CD14-positive monocyte (primary cell): ENCODE data around the gene JMJD7. TPM values are rescaled to one million over a fixed set of nuclear protein-coding genes. Genes with fewer than 3 reads are reported as not detected.

Experiments used
- DNase-seq, 3 donors: peaks; one replicate each; pipeline ENCODE4 v3.0.0-alpha.2; 2011 to 2022
- H2AFZ ChIP-seq: 2 replicates; pipeline ENCODE4 v1.6.0; 2012; ENCODE audit warnings: mild to moderate bottlenecking, low read depth, low read length, inconsistent platforms; ENCODE audit not compliant: insufficient read depth, poor library complexity, severe bottlenecking
- H3K27ac ChIP-seq, 2 donors: 1 replicate in 1 of 2; 2 replicates in 1 of 2; pipeline ENCODE4 v1.5.1; 2012 to 2013; ENCODE audit warnings: low read length in 2 of 2, control low read depth in 1 of 2, inconsistent platforms in 1 of 2, low read depth in 1 of 2, mild to moderate bottlenecking in 1 of 2
- H3K27me3 ChIP-seq, 2 donors: one replicate each; pipeline versions ENCODE4 v1.6.0 to v1.6.1; 2011 to 2013; ENCODE audit warnings: low read length in 2 of 2; ENCODE audit not compliant: control insufficient read depth in 2 of 2, insufficient read depth in 2 of 2
- H3K36me3 ChIP-seq, 2 donors: replicated peaks in 1 of 2; 1 replicate in 1 of 2; 2 replicates in 1 of 2; pipeline versions ENCODE4 v1.5.1 to v1.6.1; 2012 to 2013; ENCODE audit warnings: low read length in 2 of 2, control low read depth in 1 of 2, inconsistent platforms in 1 of 2, mild to moderate bottlenecking in 1 of 2; ENCODE audit not compliant: insufficient read depth in 2 of 2, control insufficient read depth in 1 of 2
- H3K4me1 ChIP-seq, 2 donors: 1 replicate in 1 of 2; 2 replicates in 1 of 2; pipeline versions ENCODE4 v1.5.1 to v1.6.1; 2012 to 2013; ENCODE audit warnings: low read length in 2 of 2, control low read depth in 1 of 2, inconsistent platforms in 1 of 2, mild to moderate bottlenecking in 1 of 2, moderate library complexity in 1 of 2; ENCODE audit not compliant: insufficient read depth in 2 of 2, control insufficient read depth in 1 of 2
- H3K4me2 ChIP-seq: replicated peaks from 2 replicates; pipeline ENCODE3; 2012; ENCODE audit warnings: low read length, moderate library complexity, mild to moderate bottlenecking; ENCODE audit not compliant: poor library complexity, severe bottlenecking; ENCODE audit errors: extremely low read depth
- H3K4me3 ChIP-seq, 3 experiments: fragments of 200-600 bp in 1 of 3; sonication (generic) in 1 of 3; replicated peaks in 1 of 3; 1 replicate in 2 of 3; 2 replicates in 1 of 3; pipeline ENCODE4 v1.5.1; 2011 to 2013; ENCODE audit warnings: low read length in 3 of 3, mild to moderate bottlenecking in 3 of 3, control low read depth in 2 of 3, low read depth in 2 of 3, inconsistent platforms in 1 of 3, moderate library complexity in 1 of 3
- H3K79me2 ChIP-seq: 2 replicates; pipeline ENCODE4 v1.6.0; 2012; ENCODE audit warnings: mild to moderate bottlenecking, control low read depth, inconsistent platforms, low read length, moderate library complexity; ENCODE audit not compliant: insufficient read depth
- H3K9ac ChIP-seq: 2 replicates; pipeline ENCODE4 v1.6.0; 2017; ENCODE audit warnings: low read length, mild to moderate bottlenecking; ENCODE audit not compliant: insufficient read depth, poor library complexity, severe bottlenecking
- H3K9me3 ChIP-seq, 2 donors: replicated peaks in 1 of 2; 1 replicate in 1 of 2; 2 replicates in 1 of 2; pipeline versions ENCODE4 v1.5.1 to v1.6.1; 2012 to 2013; ENCODE audit warnings: low read length in 2 of 2, control low read depth in 1 of 2; ENCODE audit not compliant: control insufficient read depth in 1 of 2, insufficient read depth in 1 of 2
- H4K20me1 ChIP-seq: 2 replicates; pipeline ENCODE4 v1.6.0; 2012; ENCODE audit warnings: mild to moderate bottlenecking, low read length, control low read depth, moderate library complexity; ENCODE audit not compliant: insufficient read depth
- H3K27ac Mint-ChIP-seq, 7 donors: one replicate each; pipeline ENCODE4 v1.8.0; 2020; ENCODE audit warnings: mild to moderate bottlenecking in 7 of 7, mixed read lengths in 7 of 7, moderate library complexity in 6 of 7, inconsistent platforms in 2 of 7
- H3K27me3 Mint-ChIP-seq, 3 donors: one replicate each; pipeline ENCODE4 v1.8.0; 2021 to 2022; ENCODE audit warnings: low read depth in 3 of 3, mild to moderate bottlenecking in 3 of 3, mixed read lengths in 3 of 3, moderate library complexity in 3 of 3, inconsistent platforms in 1 of 3
- H3K36me3 Mint-ChIP-seq, 2 donors: one replicate each; pipeline ENCODE4 v1.8.0; 2020; ENCODE audit warnings: mixed read lengths in 2 of 2, inconsistent platforms in 1 of 2, mild to moderate bottlenecking in 1 of 2
- H3K4me1 Mint-ChIP-seq: one replicate; pipeline ENCODE4 v1.8.0; 2020; ENCODE audit warnings: mild to moderate bottlenecking, mixed read lengths
- H3K4me3 Mint-ChIP-seq, 2 donors: one replicate each; pipeline ENCODE4 v1.8.0; 2020; ENCODE audit warnings: mild to moderate bottlenecking in 2 of 2, mixed read lengths in 2 of 2, moderate library complexity in 1 of 2
- H3K9me3 Mint-ChIP-seq, 7 donors: one replicate each; pipeline ENCODE4 v1.8.0; 2020 to 2022; ENCODE audit warnings: mixed read lengths in 7 of 7, mild to moderate bottlenecking in 6 of 7, moderate library complexity in 6 of 7, inconsistent platforms in 2 of 7
- CTCF ChIP-seq: fragments of 200-600 bp; IDR thresholded peaks from one replicate; pipeline ENCODE4 v1.8.0; 2022; ENCODE audit warnings: antibody characterized with exemption, mild to moderate bottlenecking
- WGBS: methylation state at CpG from one replicate; pipeline ENCODE4 v1.1.5; 2013; ENCODE audit warnings: missing lambda C conversion rate; ENCODE audit not compliant: insufficient coverage; 5-methylcytosine and 5-hydroxymethylcytosine counted together
- intact Hi-C, 2 donors: fragments of 100-400 bp; cut with micrococcal nuclease; formaldehyde crosslinking; loops; one replicate each; pipeline versions ENCODE4 v1.15.0 to v1.15.1; 2023
- polyA plus RNA-seq, 3 donors: library from polyadenylated mRNA; depleted of rRNA in 1 of 3; unstranded in 2 of 3; stranded (reverse) in 1 of 3; fragments of 300-500 nt in 2 of 3; fragments of >200 nt in 1 of 3; fragmentation: Illumina TruSeq in 2 of 3; gene quantifications; 1 replicate in 2 of 3; 2 replicates in 1 of 3; pipeline ENCODE4 v1.2.3, GENCODE V29; 2012 to 2021

JMJD7 gene
- polyA plus RNA-seq, 3 donors, result 11.3 to 18.8 (median 15.2) TPM

- DNase-seq, result no peak
- H2AFZ ChIP-seq, result no peak overlapping the region
- H4K20me1 ChIP-seq, result no peaks in the 10 kb centered on the region
- TF ChIP-seq CTCF, result no peak
- H3K4me2 ChIP-seq, result no peak overlapping the region
- Mint-ChIP-seq H3K27me3 (peaks cover 0 to 10% (median 9%) of the 10 kb centered on the region in 3 donors), H3K36me3 (peaks cover 31% of the 10 kb centered on the region in 2 donors), H3K4me1 (no peaks in the 10 kb centered on the region), H3K27ac (no peak overlapping the region), H3K4me3 (no peak overlapping the region), H3K9me3 (no peaks in the 10 kb centered on the region)
- intact Hi-C loops, result no loop called here
- H3K9me3 ChIP-seq, result no peaks in the 10 kb centered on the region
- no peaks in the 10 kb centered on the region for H3K79me2 ChIP-seq
- no peak overlapping the region for H3K9ac ChIP-seq
- no peak overlapping the region for H3K27ac ChIP-seq
- H3K27me3 ChIP-seq, result no peaks in the 10 kb centered on the region
- no peaks in the 10 kb centered on the region for H3K4me1 ChIP-seq
- H3K4me3 ChIP-seq, result no peak overlapping the region
- peaks cover 28 to 29% of the 10 kb centered on the region in 2 donors for H3K36me3 ChIP-seq
- WGBS, result 52% methylated on average over 10 of the region's 11 CpGs
Measured at GRCh38 chr15:41851167-41851523, 23.3 kb downstream of the JMJD7 start.

GRCh38 chr15:41851755-41852370 lies 24.0 kb downstream of the JMJD7 start:
- H4K20me1 ChIP-seq, result no peaks in the 10 kb centered on the region
- H3K27ac ChIP-seq, result no peak overlapping the region
- intact Hi-C loops, result no loop called here
- Mint-ChIP-seq H3K4me3 (no peak overlapping the region), H3K4me1 (no peaks in the 10 kb centered on the region), H3K9me3 (no peaks in the 10 kb centered on the region), H3K27ac (no peak overlapping the region), H3K36me3 (peaks cover 24% of the 10 kb centered on the region in 2 donors), H3K27me3 (peaks cover 0 to 10% (median 10%) of the 10 kb centered on the region in 3 donors)
- H3K36me3 ChIP-seq, result peaks cover 21 to 22% of the 10 kb centered on the region in 2 donors
- H3K27me3 ChIP-seq, result no peaks in the 10 kb centered on the region
- H3K4me1 ChIP-seq, result no peaks in the 10 kb centered on the region
- no peak overlapping the region for H3K4me2 ChIP-seq
- no peaks in the 10 kb centered on the region for H3K9me3 ChIP-seq
- WGBS, result 83% methylated on average over 2 of the region's 8 CpGs
- TF ChIP-seq CTCF, result no peak
- no peak for DNase-seq
- H3K9ac ChIP-seq, result no peak overlapping the region
- H2AFZ ChIP-seq, result no peak overlapping the region
- no peaks in the 10 kb centered on the region for H3K79me2 ChIP-seq
- no peak overlapping the region for H3K4me3 ChIP-seq
